Panc1 (cell line): ENCODE data around the gene USP32.

Experiments
- POLR2AphosphoS5 ChIP-seq: IDR thresholded peaks from 2 replicates; pipeline ENCODE4 v1.6.1; 2012; ENCODE audit warnings: mild to moderate bottlenecking, low read depth, low read length, moderate library complexity
- TF ChIP-seq, protein P1 (sequence below): fragments of 450-650 bp; IDR thresholded peaks from 2 replicates; pipeline ENCODE4 v1.5.1; 2017; ENCODE audit warnings: mild to moderate bottlenecking
- TF ChIP-seq, protein P2 (sequence below), 2 experiments: IDR thresholded peaks; 2 replicates each; pipeline ENCODE4 v1.6.1; 2011 to 2012; ENCODE audit warnings: low read depth in 2 of 2, control low read depth in 1 of 2, low read length in 1 of 2, mild to moderate bottlenecking in 1 of 2, moderate library complexity in 1 of 2; ENCODE audit not compliant: insufficient read depth in 1 of 2

DNA sequence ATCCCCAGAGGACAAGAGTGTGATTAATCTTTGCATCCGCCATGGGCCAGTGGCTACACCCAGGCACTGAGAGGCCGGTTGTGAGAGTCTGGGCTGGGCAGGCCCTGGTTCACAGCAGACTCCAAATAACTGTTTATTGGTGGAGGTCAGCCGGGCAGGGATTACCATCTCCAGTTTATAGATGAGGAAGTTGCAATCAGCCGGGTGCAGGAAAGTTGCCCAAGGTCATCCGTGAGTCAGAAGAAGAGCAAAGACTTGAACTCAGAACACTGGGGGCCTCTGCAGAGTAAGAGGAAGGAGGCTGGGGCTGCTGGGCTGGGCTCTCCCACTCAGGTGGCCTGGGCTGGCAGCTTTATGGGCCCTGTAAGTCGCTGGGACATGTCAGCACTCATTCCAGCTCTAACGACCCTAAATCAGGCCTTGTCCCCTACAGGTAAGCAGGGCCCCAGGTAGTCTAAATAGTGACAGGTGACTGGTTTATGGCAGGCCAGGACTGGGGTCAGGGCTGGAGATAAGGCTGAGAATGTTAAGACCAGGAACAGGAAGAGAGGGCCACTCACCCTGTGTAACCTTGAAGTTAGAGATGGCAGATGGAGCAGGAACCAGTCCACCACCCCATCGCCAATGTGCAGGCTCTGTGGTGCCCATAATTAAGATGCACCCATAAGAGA, 244.2 kb downstream of the USP32 start:
- no peak for TF ChIP-seq POLR2AphosphoS5
- TF ChIP-seq, protein P1, sequence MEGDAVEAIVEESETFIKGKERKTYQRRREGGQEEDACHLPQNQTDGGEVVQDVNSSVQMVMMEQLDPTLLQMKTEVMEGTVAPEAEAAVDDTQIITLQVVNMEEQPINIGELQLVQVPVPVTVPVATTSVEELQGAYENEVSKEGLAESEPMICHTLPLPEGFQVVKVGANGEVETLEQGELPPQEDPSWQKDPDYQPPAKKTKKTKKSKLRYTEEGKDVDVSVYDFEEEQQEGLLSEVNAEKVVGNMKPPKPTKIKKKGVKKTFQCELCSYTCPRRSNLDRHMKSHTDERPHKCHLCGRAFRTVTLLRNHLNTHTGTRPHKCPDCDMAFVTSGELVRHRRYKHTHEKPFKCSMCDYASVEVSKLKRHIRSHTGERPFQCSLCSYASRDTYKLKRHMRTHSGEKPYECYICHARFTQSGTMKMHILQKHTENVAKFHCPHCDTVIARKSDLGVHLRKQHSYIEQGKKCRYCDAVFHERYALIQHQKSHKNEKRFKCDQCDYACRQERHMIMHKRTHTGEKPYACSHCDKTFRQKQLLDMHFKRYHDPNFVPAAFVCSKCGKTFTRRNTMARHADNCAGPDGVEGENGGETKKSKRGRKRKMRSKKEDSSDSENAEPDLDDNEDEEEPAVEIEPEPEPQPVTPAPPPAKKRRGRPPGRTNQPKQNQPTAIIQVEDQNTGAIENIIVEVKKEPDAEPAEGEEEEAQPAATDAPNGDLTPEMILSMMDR: no peak
- TF ChIP-seq, protein P2, sequence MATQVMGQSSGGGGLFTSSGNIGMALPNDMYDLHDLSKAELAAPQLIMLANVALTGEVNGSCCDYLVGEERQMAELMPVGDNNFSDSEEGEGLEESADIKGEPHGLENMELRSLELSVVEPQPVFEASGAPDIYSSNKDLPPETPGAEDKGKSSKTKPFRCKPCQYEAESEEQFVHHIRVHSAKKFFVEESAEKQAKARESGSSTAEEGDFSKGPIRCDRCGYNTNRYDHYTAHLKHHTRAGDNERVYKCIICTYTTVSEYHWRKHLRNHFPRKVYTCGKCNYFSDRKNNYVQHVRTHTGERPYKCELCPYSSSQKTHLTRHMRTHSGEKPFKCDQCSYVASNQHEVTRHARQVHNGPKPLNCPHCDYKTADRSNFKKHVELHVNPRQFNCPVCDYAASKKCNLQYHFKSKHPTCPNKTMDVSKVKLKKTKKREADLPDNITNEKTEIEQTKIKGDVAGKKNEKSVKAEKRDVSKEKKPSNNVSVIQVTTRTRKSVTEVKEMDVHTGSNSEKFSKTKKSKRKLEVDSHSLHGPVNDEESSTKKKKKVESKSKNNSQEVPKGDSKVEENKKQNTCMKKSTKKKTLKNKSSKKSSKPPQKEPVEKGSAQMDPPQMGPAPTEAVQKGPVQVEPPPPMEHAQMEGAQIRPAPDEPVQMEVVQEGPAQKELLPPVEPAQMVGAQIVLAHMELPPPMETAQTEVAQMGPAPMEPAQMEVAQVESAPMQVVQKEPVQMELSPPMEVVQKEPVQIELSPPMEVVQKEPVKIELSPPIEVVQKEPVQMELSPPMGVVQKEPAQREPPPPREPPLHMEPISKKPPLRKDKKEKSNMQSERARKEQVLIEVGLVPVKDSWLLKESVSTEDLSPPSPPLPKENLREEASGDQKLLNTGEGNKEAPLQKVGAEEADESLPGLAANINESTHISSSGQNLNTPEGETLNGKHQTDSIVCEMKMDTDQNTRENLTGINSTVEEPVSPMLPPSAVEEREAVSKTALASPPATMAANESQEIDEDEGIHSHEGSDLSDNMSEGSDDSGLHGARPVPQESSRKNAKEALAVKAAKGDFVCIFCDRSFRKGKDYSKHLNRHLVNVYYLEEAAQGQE (IDR thresholded peaks at IDR 0.05; ENCODE audit: insufficient read depth in 1 of 2, low read depth in 2 of 2, low read length in 1 of 2): no peak
